ENCODE data around the gene HOXB3. TPM values are rescaled to one million over a fixed set of nuclear protein-coding genes. Genes with fewer than 3 reads are reported as not detected.
A peak's percentile ranks its signal among the peaks of the same experiment; 100 is the strongest.

The HOXB3 gene
- total RNA-seq, 1 experiment from 2014 or later, result not detected

- Mint-ChIP-seq H3K4me3 (peak overlapping the region; percentile 7 to 63; a peak in 3 of 5 replicates), H3K27me3 (ENCODE audit: low read depth) (peaks cover 46% of the 10 kb centered on the region), H3K27ac (no peak overlapping the region), H3K4me1 (peaks cover 3 to 13% of the 10 kb centered on the region in 2 experiments; a peak in 3 of 4 replicates), H3K9me3 (peaks cover 0 to 10% of the 10 kb centered on the region in 2 experiments; a peak in 2 of 5 replicates), H3K36me3 (ENCODE audit: insufficient read depth in 1 of 3, low read depth in 3 of 3) (no peaks in the 10 kb centered on the region; a peak in 1 of 7 replicates)
- DNase-seq, result peak; percentile 58
- H3K4me1 ChIP-seq (ENCODE audit: insufficient read depth, low read length), result peaks cover 2% of the 10 kb centered on the region; the same call in 1 of the 2 replicates
- no peak overlapping the region for H2AK5ac ChIP-seq (ENCODE audit: insufficient read length, low read length)
- H2BK120ac ChIP-seq (ENCODE audit: low read depth, low read length, poor library complexity, severe bottlenecking), result no peak overlapping the region
- H3K27ac ChIP-seq (ENCODE audit: insufficient read length, low read depth, low read length), result no peak overlapping the region
- no peak overlapping the region for H4K5ac ChIP-seq (ENCODE audit: insufficient read length, low read depth, low read length)
- no peaks in the 10 kb centered on the region for H3K79me2 ChIP-seq (ENCODE audit: insufficient read depth, low read length)
- H3K23me2 ChIP-seq (ENCODE audit: insufficient read length, low read depth, low read length, poor library complexity, severe bottlenecking), result no peaks in the 10 kb centered on the region
- no peak for TF ChIP-seq CTCF (conservative IDR thresholded peaks at IDR 0.05)
- no CpG with 5 or more reads among the region's 73 CpGs for WGBS (ENCODE audit: extremely low coverage, insufficient read length, low lambda C conversion rate)
- H3K27me3 ChIP-seq (ENCODE audit: insufficient read depth, low read length), result peaks cover 99% of the 10 kb centered on the region
- H2BK12ac ChIP-seq (ENCODE audit: insufficient read length, low read depth, low read length), result no peak overlapping the region
- peak overlapping the region; percentile 7 for H3K4me2 ChIP-seq (ENCODE audit: insufficient read depth, insufficient read length, low read length)
- H4K8ac ChIP-seq (replicated peaks; ENCODE audit: insufficient read length, low read depth, low read length), result no peak overlapping the region
- no peak overlapping the region for H3K18ac ChIP-seq (ENCODE audit: insufficient read length, low read depth, low read length)
- H2BK20ac ChIP-seq (ENCODE audit: low read depth, low read length, poor library complexity, severe bottlenecking), result no peak overlapping the region
- H3K4ac ChIP-seq (ENCODE audit: low read depth, low read length), result no peak overlapping the region
- no peak overlapping the region for H3K23ac ChIP-seq (ENCODE audit: insufficient read length, low read depth, low read length)
- no peaks in the 10 kb centered on the region for H3K9me3 ChIP-seq (ENCODE audit: control insufficient read depth, low read depth, low read length)
- no peak overlapping the region for H3K14ac ChIP-seq (ENCODE audit: insufficient read depth, low read length)
- H4K91ac ChIP-seq (ENCODE audit: insufficient read length, low read depth, low read length), result no peak overlapping the region
- no peak overlapping the region for H3T11ph ChIP-seq (ENCODE audit: low read length)
- no peak overlapping the region for H2BK15ac ChIP-seq (ENCODE audit: low read depth, low read length)
- no peak overlapping the region for H3K56ac ChIP-seq (ENCODE audit: insufficient read length, low read depth, low read length)
- no peak overlapping the region for H3K9ac ChIP-seq (ENCODE audit: extremely low read depth, insufficient read length, low read length)
- H2AFZ ChIP-seq (ENCODE audit: low read length), result no peak overlapping the region
- no peak overlapping the region for H2BK5ac ChIP-seq (ENCODE audit: insufficient read length, low read length)
- no peaks in the 10 kb centered on the region for H3K79me1 ChIP-seq (ENCODE audit: insufficient read depth, low read depth, low read length, poor library complexity, severe bottlenecking)
- H4K20me1 ChIP-seq (ENCODE audit: control insufficient read depth, insufficient read depth, insufficient read length), result peaks cover 2% of the 10 kb centered on the region
These were observed 25.6 kb downstream of the HOXB3 start for GRCh38 chr17:48564188-48565021.
